ENCODE measurements around the gene ZFAND3.

ZFAND3 gene

DNA sequence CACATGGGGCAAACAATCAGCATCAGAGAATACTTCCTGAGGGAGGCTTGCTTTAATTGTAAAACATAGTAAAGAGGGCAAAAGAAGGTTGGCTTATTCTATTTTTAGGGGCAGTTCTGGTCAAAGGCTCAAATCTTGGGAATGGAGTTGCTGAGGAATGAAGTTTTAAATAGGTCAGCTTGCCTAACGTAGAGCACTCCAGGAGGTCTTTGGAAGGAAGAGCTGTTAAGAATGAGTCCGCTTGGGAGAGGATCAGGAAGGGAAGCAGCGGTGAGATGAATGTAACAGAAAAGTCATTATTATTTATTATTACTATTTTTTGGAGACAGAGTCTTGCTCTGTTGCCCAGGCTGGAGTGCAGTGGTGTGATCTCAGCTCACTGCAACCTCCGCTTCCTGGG, 108.7 kb downstream of the ZFAND3 start:
- Histone ChIP-seq H3K9me3 (ENCODE audit: control insufficient read depth, low read length) (no peaks in the 10 kb centered on the region), H3K4me1 (ENCODE audit: control insufficient read depth, insufficient read depth, low read length) (no peaks in the 10 kb centered on the region), H3K27me3 (replicated peaks; ENCODE audit: control insufficient read depth, insufficient read depth, low read length) (no peaks in the 10 kb centered on the region), H3K36me3 (ENCODE audit: control insufficient read depth, insufficient read depth, low read length, severe bottlenecking) (no peaks in the 10 kb centered on the region), H3K9ac (ENCODE audit: low read length) (no peak overlapping the region), H3K4me3 (ENCODE audit: low read length) (no peak overlapping the region)
- DNase-seq (ENCODE audit: low read depth): no peak

DNA sequence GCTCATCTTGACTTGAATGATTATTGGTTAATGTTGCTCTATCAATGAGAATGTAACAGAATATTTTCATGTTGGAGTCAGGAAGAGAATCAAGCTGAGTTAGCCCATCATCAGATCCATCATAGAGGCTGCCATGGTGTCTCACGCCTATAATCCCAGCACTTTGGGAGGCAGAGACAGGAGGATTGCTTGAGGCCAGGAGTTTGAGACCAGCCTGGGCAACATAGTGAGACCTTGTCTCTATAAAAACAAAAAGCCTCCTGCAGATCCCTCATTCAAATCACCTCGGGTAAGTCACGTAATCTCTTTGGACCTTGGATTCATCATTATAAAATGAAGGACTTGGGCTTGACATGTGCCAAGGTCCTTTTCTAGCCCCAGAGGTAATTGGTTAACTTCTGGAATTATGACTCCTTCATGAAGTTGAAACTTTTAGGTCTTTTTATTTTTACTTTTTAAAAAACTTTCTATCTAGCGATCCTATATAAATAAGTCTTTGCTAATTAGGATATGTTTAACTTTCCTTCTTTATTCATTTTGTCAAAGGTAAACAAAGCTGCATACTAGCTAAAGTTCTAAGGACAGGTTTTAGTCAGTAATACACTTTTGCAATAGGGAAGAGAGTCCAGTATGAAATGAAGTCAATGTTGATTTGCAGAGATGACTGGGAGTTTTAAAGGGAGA, 110.9 kb downstream of the ZFAND3 start:
- Histone ChIP-seq H3K4me1 (ENCODE audit: control insufficient read depth, insufficient read depth, low read length) (no peaks in the 10 kb centered on the region), H3K27me3 (replicated peaks; ENCODE audit: control insufficient read depth, insufficient read depth, low read length) (no peaks in the 10 kb centered on the region), H3K4me3 (ENCODE audit: low read length) (no peak overlapping the region), H3K36me3 (ENCODE audit: control insufficient read depth, insufficient read depth, low read length, severe bottlenecking) (no peaks in the 10 kb centered on the region), H3K9ac (ENCODE audit: low read length) (no peak overlapping the region), H3K9me3 (ENCODE audit: control insufficient read depth, low read length) (no peaks in the 10 kb centered on the region)
- DNase-seq (ENCODE audit: low read depth): no peak

DNA sequence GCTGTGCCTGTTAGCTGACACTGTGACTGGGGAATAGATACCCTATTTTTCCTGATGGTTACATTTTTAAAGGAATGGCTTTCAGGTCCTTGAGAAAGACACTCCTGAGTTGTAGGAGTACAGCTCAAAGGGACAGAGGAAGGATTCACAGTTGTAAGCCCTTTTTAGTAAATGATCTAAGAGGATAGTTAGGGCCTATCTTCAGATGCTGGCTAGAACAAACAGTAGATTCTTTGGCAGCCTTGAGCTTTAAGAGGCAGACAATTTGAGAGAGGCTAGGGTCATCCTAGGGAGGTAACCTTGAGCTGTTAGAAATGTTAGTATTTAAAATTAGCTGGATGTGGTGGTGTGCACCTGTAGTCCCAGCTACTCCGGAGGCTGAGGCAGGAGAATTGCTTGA, 111.5 kb downstream of the ZFAND3 start:
- H3K36me3 ChIP-seq (ENCODE audit: control insufficient read depth, insufficient read depth, low read length, severe bottlenecking): no peaks in the 10 kb centered on the region
- H3K9ac ChIP-seq (ENCODE audit: low read length): no peak overlapping the region
- no peak overlapping the region for H3K4me3 ChIP-seq (ENCODE audit: low read length)
- no peaks in the 10 kb centered on the region for H3K4me1 ChIP-seq (ENCODE audit: control insufficient read depth, insufficient read depth, low read length)
- H3K27me3 ChIP-seq (replicated peaks; ENCODE audit: control insufficient read depth, insufficient read depth, low read length): no peaks in the 10 kb centered on the region
- H3K9me3 ChIP-seq (ENCODE audit: control insufficient read depth, low read length): no peaks in the 10 kb centered on the region
- DNase-seq (ENCODE audit: low read depth): no peak

DNA sequence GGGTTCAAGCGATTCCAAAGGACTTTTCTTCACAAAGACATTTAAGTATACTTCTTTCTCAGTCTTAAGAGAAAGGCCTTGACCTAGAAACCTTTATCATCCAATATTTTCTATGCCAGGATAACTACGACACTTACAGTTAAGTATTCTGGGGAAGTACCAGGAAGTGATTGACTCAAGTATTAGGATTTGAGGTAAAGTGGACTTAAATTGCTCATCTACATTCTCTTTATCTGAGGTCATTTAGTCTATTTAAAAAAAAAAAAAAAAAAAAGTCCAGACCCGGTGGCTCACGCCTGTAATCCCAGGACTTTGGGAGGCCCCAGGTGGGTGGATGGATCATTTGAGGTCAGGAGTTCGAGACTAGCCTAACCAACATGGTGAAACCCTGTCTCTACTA, 114.7 kb downstream of the ZFAND3 start:
- H3K9me3 ChIP-seq (ENCODE audit: control insufficient read depth, low read length): no peaks in the 10 kb centered on the region
- no peak overlapping the region for H3K4me3 ChIP-seq (ENCODE audit: low read length)
- H3K27me3 ChIP-seq (replicated peaks; ENCODE audit: control insufficient read depth, insufficient read depth, low read length): no peaks in the 10 kb centered on the region
- H3K36me3 ChIP-seq (ENCODE audit: control insufficient read depth, insufficient read depth, low read length, severe bottlenecking): no peaks in the 10 kb centered on the region
- no peaks in the 10 kb centered on the region for H3K4me1 ChIP-seq (ENCODE audit: control insufficient read depth, insufficient read depth, low read length)
- H3K9ac ChIP-seq (ENCODE audit: low read length): no peak overlapping the region
- DNase-seq (ENCODE audit: low read depth): no peak

DNA sequence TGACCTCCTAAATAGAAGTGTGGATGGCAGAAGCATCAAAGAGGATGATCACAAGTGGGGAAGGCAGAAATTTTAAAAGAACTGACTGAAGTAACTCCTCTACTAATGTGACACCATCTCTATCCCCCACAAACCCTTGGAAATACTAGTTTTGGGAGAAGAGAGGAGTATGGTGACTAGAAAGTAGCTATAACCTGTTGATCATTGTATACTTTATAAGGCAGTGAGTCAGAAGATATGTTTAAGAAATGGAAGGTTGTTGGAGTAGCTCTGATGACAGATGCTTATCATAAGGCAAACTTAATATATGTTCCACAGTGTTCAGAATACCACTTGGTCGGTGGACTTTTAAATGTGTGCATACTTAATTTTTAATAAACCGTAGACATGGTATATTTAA, 116.6 kb downstream of the ZFAND3 start:
- Histone ChIP-seq H3K4me3 (ENCODE audit: low read length) (no peak overlapping the region), H3K9ac (ENCODE audit: low read length) (no peak overlapping the region), H3K36me3 (ENCODE audit: control insufficient read depth, insufficient read depth, low read length, severe bottlenecking) (no peaks in the 10 kb centered on the region), H3K27me3 (replicated peaks; ENCODE audit: control insufficient read depth, insufficient read depth, low read length) (no peaks in the 10 kb centered on the region), H3K9me3 (ENCODE audit: control insufficient read depth, low read length) (no peaks in the 10 kb centered on the region), H3K4me1 (ENCODE audit: control insufficient read depth, insufficient read depth, low read length) (peaks cover 7% of the 10 kb centered on the region)
- DNase-seq (ENCODE audit: low read depth): no peak

DNA sequence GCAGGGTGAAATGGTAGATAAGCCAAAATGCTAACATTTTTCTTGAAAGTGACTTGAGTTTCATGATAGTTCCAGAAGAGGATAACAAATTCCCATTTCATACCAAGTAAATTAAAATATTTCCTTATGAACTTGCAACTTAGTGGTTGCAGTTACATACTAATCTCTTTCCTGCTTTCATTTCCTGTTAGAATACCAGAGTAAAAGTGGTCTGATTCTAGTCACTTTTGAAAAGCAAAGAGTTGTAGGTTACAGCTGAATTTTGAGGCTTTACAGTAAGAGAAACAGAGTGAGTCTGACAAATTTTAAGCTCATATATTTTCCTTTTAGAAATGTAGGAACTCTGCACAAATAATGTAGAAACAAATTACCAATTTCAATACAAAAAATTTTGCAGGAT, 117.4 kb downstream of the ZFAND3 start:
- DNase-seq (ENCODE audit: low read depth): peak; percentile 13
- Histone ChIP-seq H3K27me3 (replicated peaks; ENCODE audit: control insufficient read depth, insufficient read depth, low read length) (no peaks in the 10 kb centered on the region), H3K4me3 (ENCODE audit: low read length) (no peak overlapping the region), H3K36me3 (ENCODE audit: control insufficient read depth, insufficient read depth, low read length, severe bottlenecking) (no peaks in the 10 kb centered on the region), H3K4me1 (ENCODE audit: control insufficient read depth, insufficient read depth, low read length) (peaks cover 15% of the 10 kb centered on the region), H3K9me3 (ENCODE audit: control insufficient read depth, low read length) (no peaks in the 10 kb centered on the region), H3K9ac (ENCODE audit: low read length) (no peak overlapping the region)

DNA sequence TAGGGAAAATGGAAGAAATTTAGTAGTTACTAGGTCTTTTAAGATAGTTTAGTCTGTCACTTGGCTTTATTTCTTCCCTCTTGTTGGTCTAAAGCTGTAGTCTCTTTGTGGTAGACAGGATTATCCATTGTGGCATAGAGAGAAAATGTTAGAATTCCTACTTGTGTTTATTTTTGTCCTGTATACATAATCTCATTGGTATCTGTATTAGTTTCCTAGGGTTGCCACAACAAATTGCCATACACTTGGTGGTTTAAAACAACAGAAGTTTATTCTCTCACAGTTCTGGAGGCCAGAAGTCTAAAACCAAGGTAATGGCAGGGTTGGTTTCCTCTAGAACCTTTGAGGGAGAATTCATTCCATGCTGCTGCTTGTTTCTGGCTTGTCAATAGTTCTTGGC, 119.4 kb downstream of the ZFAND3 start:
- Histone ChIP-seq H3K9ac (ENCODE audit: low read length) (no peak overlapping the region), H3K9me3 (ENCODE audit: control insufficient read depth, low read length) (no peaks in the 10 kb centered on the region), H3K4me1 (ENCODE audit: control insufficient read depth, insufficient read depth, low read length) (peaks cover 26% of the 10 kb centered on the region), H3K27me3 (replicated peaks; ENCODE audit: control insufficient read depth, insufficient read depth, low read length) (no peaks in the 10 kb centered on the region), H3K36me3 (ENCODE audit: control insufficient read depth, insufficient read depth, low read length, severe bottlenecking) (no peaks in the 10 kb centered on the region), H3K4me3 (ENCODE audit: low read length) (no peak overlapping the region)
- DNase-seq (ENCODE audit: low read depth): peak; percentile 12

DNA sequence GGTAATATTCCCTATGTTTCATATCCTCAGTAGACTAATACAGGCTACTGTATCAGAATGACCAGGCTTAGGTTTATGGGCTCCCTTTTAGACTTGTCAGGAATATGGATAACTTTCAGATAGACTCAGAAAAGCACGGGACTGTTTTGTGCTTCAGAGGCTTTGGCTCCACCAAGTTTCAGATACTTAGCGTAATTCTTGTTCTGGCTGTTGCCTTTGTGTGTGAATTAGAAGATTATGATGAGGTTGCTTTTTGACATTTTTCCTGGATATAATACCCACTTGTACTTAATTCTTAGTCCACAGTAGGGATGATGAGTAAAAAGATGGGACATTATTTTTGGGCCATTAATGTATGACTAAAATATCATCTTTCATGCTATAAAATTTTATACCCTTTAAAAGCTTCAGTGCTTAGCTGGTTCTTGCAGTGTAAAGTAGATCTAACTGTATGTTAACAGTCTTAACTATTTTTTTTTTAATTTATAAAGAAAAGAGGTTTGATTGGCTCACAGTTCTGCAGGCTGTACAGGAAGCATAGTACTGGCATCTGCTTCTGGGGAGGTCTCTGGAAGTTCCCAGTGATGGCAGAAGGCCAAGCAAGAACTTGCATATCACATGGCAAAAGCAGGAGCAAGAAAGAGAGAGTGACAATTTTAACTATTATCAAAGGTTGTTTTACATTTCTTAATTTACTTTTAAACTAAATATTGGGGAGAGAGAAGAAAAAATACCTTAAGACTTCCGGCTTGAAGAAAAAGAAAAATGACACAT, 120.7 kb downstream of the ZFAND3 start:
- H3K9ac ChIP-seq (ENCODE audit: low read length): no peak overlapping the region
- no peaks in the 10 kb centered on the region for H3K36me3 ChIP-seq (ENCODE audit: control insufficient read depth, insufficient read depth, low read length, severe bottlenecking)
- no peak overlapping the region for H3K4me3 ChIP-seq (ENCODE audit: low read length)
- peaks cover 26% of the 10 kb centered on the region for H3K4me1 ChIP-seq (ENCODE audit: control insufficient read depth, insufficient read depth, low read length)
- DNase-seq (ENCODE audit: low read depth): peak; percentile 43
- H3K9me3 ChIP-seq (ENCODE audit: control insufficient read depth, low read length): no peaks in the 10 kb centered on the region
- no peaks in the 10 kb centered on the region for H3K27me3 ChIP-seq (replicated peaks; ENCODE audit: control insufficient read depth, insufficient read depth, low read length)

DNA sequence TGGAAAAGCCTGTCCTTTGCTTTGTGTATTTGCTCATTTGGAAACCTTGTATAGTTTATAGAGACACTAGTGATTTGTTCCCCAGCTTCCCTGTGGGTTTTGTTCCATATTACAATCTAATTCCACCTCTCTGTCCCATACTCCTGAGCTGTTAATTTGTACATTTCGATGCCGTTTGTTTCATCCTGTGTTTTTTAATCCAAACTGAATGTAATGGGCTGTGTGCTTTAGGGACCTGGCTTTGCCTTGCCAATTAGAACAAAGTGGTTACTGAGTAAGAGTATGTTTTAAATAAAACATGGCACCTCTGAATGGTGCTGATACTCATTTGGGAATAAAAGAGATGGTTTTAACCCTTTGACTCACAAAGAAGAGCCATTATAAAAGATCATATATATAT, 122.3 kb downstream of the ZFAND3 start:
- Histone ChIP-seq H3K9ac (ENCODE audit: low read length) (no peak overlapping the region), H3K4me3 (ENCODE audit: low read length) (peak overlapping the region; percentile 5), H3K36me3 (ENCODE audit: control insufficient read depth, insufficient read depth, low read length, severe bottlenecking) (no peaks in the 10 kb centered on the region), H3K4me1 (ENCODE audit: control insufficient read depth, insufficient read depth, low read length) (peaks cover 26% of the 10 kb centered on the region), H3K9me3 (ENCODE audit: control insufficient read depth, low read length) (no peaks in the 10 kb centered on the region), H3K27me3 (replicated peaks; ENCODE audit: control insufficient read depth, insufficient read depth, low read length) (no peaks in the 10 kb centered on the region)
- no peak for DNase-seq (ENCODE audit: low read depth)

DNA sequence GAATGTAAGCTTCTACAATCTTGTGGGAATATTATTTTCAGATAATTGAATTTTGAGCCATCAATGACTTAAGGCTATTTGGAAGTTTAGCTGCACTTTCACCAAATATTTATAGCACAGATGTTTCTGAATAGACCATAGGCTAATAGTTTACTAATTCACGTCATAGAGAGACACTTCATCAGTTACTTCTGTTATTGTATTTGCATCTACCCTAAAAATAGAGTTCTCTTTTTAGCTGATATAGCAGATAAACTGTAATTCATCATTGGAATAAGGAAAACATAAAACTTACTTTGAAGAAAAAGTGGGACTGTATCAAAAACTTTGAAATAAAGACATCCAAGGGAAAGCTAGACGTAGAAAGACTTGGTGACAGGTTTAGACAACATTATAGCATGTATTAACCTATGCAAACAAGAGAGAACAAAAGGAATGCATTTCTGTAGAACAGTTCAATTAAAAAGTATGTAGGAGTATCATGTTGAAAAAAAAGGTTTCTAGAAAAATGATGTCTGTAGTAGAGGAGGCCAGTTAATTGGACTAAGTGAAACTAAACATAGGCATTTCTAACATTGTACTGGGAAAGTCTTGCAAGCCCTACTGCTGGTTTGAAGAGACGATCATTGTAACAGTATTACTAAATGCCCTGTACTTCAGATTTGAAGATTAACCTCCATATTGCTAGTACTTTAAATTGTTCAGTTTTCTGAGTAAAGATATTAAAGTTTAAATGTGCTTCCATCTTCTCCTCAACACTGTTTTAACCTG, 123.3 kb downstream of the ZFAND3 start:
- no peaks in the 10 kb centered on the region for H3K9me3 ChIP-seq (ENCODE audit: control insufficient read depth, low read length)
- H3K9ac ChIP-seq (ENCODE audit: low read length): no peak overlapping the region
- H3K4me3 ChIP-seq (ENCODE audit: low read length): no peak overlapping the region
- no peaks in the 10 kb centered on the region for H3K27me3 ChIP-seq (replicated peaks; ENCODE audit: control insufficient read depth, insufficient read depth, low read length)
- peaks cover 26% of the 10 kb centered on the region for H3K4me1 ChIP-seq (ENCODE audit: control insufficient read depth, insufficient read depth, low read length)
- DNase-seq (ENCODE audit: low read depth): peak; percentile 24
- no peaks in the 10 kb centered on the region for H3K36me3 ChIP-seq (ENCODE audit: control insufficient read depth, insufficient read depth, low read length, severe bottlenecking)

DNA sequence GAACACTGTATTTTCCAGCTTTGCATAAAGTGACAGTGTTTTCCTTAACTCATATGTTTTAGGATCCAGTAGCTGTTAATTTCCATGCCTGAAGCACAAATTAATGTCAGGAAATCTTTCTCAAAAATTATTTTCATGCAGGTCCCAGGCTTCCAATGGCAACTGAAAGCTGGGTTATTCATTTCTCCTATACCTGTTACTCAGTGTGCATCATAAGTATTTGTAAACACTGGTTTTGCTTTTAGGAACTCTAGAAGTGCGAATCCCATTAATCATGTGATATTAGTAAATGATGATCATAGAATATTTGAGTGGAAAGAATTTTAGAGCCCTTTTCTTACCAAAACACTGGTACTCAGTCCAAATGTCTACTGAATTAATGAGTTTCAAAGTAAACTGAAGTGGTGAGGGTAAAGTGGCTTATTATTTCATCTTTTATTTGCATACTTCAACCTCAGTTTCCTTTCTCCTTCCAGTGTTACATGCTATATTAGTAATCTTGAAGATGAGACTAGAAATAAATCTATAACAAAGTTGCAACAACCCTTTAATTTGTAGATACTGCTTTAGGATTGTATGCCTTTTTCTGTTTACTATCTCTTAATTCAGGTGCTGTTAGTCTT, 124.0 kb downstream of the ZFAND3 start:
- no peak overlapping the region for H3K9ac ChIP-seq (ENCODE audit: low read length)
- no peaks in the 10 kb centered on the region for H3K9me3 ChIP-seq (ENCODE audit: control insufficient read depth, low read length)
- peaks cover 26% of the 10 kb centered on the region for H3K4me1 ChIP-seq (ENCODE audit: control insufficient read depth, insufficient read depth, low read length)
- DNase-seq (ENCODE audit: low read depth): no peak
- H3K4me3 ChIP-seq (ENCODE audit: low read length): no peak overlapping the region
- H3K36me3 ChIP-seq (ENCODE audit: control insufficient read depth, insufficient read depth, low read length, severe bottlenecking): no peaks in the 10 kb centered on the region
- no peaks in the 10 kb centered on the region for H3K27me3 ChIP-seq (replicated peaks; ENCODE audit: control insufficient read depth, insufficient read depth, low read length)

Measured in adipocyte (in vitro differentiated cells).